HG02763 (cell line): ENCODE measurements around the gene FRAT1.

Experiments
- ATAC-seq: cut with Tn5 transposase; IDR thresholded peaks from one replicate; pipeline ENCODE4 v1.9.1; 2021; ENCODE audit warnings: mild to moderate bottlenecking, moderate library complexity; ENCODE audit not compliant: unreplicated experiment

FRAT1 gene

DNA sequence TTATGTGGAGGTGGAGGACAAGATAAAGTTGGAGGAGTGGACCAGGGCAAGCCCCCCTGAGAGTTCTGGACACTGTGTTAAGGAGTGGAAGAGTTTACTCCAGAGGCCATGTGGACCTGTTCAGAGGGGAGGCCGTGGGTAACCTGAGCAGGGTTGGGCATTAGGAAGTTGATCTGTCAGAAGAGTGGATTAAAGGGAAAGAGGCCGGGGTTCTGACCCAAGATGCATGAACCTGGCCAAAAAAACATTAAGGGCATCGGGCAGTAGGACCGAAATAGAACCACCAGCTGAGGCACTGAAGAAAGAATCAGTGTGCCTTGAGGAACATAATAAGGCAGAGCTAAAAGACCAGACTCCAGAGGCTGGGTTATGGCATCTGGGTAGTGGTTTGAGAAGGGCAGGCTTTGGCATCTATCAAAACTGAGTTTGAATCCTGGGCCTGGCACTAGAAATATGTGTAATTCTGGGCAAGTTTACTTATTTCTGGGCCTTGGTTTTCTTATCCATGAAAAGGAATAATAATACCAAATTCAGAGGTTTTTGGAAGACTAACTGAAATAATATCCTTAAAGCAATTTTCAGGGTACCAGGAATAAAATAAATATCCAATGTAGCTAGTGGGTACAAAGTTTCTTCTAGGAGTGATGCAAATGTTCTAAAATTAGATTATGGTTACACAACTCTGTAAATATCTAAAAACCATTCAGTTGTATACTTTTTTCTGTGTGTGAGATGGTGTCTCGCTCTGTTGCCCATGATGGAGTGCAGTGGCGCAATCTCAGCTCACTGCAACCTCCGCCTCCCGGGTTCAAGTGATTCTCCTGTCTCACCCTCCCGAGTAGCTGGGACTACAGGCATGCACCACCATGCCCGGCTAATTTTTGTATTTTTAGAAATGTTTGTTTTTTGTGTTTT is 10.9 kb upstream of the FRAT1 start:
- no peak for ATAC-seq

DNA sequence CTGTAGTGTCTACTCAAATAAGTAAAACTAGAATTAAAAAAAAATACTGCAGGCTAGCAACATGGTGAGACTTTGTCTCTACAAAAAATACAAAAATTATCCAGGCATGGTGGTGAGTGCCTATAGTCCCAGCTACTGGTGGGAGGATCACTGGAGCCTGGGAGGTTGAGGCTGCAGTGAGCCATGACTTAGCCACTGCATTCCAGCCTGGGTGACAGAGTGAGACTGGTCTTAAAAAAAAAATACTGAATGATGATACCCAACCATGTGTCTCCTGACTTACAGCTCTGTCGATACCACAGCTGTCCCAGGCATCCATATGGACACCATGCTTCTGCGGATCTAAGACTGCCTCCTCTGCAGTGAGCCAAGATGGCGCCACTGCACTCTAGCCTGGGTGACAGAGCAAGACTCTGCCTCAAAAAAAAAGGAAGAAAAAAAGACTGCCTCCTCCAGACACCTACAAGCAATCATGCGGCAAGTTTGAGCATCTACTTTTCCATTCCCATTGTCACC is 7.9 kb upstream of the FRAT1 start:
- no peak for ATAC-seq

DNA sequence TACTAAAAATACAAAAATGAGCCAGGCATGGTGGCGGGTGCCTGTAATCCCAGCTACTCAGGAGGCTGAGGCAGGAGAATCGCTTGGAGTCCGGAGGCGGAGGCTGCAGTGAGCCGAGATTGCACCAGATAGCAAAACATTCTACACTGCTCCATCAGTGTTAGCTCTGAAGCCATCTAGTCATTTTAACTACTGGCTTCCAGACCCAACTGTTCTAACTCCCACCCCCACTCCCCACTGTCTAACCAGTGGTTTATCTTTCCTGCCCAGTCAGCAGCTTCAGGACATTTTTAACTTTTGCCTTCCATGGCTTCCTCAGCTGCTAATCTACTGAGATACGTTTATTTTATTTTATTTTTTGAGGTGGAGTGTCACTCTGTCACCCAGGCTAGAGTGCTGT is 6.2 kb upstream of the FRAT1 start:
- no peak for ATAC-seq

DNA sequence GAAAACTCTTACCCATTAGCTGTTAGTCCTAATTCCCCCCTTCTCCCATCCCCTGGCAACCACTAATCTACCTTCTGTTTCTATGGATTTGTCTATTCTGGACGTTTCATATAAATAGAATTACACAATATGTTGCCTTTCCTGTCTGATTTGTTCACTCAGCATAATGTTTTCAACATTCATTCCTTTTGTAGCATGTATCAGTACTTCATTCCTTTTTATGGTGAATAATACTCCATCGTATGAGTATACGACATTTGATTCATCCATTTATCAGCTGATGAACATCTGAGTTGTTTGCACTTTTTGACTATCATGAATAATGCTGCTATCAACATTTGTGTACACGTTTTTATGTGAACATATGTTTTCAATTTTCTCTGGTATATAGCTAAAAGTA is 4.4 kb upstream of the FRAT1 start:
- no peak for ATAC-seq

DNA sequence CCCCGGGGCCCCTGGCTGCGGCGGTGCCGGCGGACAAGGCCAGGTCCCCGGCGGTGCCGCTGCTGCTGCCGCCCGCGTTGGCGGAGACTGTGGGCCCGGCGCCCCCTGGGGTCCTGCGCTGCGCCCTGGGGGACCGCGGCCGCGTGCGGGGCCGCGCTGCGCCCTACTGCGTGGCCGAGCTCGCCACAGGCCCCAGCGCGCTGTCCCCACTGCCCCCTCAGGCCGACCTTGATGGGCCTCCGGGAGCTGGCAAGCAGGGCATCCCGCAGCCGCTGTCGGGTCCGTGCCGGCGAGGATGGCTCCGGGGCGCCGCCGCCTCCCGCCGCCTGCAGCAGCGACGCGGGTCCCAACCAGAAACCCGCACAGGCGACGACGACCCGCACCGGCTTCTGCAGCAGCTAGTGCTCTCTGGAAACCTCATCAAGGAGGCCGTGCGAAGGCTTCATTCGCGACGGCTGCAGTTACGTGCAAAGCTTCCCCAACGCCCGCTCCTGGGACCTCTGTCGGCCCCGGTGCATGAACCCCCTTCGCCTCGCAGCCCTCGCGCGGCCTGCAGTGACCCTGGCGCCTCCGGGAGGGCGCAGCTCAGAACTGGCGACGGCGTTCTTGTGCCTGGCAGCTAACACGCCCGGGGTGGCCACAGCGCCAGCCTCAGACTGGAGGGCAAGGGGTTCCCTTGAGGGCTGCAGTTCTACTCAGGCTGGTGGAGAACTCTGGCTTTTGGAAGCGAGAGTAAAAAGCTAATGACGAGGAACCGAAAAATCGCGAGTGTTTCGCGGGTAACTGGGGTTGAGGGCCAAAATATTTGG is 804 bp downstream of the FRAT1 start:
- ATAC-seq, result peak; percentile 21

DNA sequence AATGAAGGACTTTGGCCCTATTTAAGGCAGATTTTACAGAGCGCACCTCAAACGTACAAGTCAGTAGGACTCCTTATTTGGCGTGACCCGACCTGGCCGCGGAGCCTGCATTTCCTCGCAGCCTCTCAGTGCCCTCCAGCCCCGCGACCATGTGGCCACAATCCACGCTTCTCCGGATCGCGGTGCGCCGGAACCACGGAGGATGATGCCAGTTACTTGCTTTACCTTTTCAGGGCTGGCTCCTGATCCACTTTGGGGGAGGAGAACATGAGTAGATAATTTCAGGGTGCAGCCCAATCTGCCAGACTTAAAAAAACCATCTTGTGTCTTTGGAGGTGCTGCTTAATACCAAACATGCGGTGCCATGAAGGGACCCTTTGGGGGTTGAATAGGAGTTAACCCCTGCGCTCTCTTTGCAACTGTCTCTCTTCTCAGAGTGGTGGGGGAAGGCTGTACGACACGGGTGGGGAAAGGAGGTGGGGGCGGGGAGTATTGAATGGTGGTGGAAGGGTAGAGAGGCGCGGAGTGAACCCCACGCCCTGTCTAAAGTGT is 1.5 kb downstream of the FRAT1 start:
- no peak for ATAC-seq

DNA sequence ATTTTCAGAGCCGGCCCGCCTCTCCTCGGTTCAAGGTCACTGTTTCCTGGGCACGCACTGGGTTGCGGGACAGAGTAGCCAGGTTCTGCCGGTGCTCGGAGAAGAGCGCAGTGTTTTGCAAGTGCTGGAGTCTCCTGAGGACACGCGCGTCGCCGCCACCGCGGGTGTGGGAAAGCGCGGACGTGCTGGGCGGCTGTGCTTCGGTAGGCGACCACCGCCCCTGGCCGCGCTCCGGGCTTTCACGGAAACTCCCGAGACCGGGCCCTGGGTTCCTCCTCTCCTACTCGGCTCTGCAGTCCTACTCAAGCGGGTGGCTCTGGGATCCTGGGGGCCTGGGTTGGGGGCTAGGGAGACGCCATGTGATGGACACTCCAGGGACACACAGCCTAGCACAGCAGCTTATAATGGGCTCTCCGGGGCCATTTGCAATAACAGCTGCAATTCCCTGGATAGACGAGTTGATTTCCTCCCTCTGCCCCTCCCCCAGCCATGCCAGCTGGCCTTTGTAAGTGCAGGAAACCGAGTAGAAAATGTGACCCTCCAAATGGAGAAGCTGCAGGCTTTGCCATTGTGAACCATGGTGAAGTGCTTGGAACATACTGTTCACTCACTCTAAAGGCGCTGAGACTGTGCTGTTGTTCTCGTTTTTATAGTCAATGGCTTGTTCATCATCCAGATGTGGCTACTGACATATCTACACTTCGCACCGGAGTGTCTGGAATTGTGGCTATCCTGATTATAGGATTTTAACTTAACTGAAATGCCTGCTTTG is 2.1 kb downstream of the FRAT1 start:
- no peak for ATAC-seq

DNA sequence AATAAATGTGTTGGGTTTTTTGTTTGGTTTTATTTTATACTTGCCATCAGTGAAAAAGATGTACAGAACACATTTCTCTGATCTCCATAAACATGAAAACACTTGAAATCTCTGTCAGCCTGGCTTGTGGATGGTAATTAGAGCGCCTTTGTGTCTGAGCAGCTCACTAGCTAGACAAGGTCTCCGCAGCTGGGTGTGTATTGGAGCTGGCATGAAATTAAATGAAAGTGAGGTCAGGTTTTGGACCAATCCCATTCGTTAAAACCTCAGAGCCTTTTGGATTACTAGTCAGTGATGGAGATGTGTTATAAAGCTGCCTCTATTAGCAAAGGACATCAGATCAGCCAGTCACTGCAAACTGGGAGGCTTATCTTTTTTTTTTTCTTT is 2.7 kb downstream of the FRAT1 start:
- ATAC-seq, result no peak

DNA sequence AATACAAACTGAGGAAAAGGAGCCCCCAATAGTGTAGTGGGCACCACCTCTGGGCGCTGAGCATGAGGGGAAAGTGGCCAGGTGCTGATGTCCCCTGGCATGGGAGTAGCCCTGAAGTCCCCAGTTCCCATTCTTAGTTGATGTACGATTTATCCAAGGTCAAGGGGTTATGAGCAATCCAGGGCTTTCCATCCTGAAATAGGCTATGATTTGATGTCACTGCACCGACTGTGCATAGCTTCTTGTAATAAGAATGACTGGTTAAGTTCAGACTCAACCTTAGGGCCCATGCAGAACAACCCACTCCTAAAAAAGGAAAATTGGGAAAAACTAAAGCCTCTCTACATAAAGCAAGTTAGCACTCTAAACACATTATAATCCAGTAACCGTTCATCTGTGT is 4.4 kb downstream of the FRAT1 start:
- ATAC-seq, result no peak

DNA sequence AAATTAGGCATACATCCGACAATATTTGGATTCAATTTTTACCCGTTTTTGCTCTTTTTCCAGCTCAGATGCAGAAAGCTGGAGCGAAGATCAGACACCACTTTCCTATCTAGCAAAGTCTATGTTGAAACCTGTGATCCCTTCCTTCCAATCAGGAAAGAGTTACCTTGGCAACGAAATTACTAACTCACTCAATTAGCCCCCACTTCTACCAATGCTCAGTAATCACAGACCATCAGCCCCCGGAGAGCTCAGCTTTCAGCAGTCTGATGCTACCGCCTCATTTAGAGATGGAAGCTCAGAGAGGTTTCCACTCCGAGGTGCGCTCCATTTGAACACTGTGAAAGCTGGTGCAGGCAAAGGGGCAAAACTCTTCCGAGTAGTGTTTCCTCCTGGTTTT is 6.7 kb downstream of the FRAT1 start:
- no peak for ATAC-seq

DNA sequence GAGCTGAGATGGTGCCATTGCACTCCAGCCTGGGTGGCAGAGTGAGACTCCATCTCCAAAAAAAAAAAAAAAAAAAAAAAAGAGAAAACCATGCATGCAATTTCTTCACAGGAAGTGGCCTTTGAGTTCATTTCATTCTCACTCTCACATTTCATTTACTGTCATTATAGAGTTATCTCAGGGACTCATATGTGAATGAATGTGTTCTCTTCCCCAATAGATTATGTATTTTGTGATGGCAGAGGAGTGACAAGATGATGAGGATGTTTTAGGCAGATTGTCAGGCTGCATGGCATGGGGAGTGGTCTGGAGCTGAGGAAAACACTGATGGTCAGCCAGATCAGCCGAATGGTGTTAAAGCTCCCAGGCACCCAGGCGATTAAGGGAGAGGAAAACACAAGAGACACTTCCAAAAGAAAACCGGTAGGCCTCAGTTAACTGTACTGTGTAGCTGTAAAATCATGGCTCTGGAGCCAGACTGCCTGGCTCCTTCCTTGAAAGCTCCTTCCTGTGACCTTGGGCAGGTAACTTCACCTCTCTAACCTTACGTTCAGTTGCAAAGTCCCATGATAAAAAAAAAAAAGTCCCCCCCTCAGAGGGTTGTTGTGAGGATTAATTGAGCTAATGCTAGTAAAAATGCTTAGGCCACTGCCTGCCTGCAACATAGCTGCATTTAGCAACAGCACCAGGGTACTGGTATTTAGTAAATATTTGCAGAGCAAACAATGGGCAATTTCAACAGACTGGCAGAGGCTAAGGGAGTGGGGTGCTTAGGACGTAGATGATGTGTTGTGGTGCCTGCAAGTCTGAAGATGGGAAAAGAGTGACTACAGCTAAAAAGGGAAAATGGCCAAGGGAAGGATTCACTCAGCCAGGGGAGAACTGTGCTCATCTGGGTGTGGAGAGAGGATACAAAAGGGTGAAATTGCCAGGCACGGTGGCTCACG is 8.6 kb downstream of the FRAT1 start:
- no peak for ATAC-seq

DNA sequence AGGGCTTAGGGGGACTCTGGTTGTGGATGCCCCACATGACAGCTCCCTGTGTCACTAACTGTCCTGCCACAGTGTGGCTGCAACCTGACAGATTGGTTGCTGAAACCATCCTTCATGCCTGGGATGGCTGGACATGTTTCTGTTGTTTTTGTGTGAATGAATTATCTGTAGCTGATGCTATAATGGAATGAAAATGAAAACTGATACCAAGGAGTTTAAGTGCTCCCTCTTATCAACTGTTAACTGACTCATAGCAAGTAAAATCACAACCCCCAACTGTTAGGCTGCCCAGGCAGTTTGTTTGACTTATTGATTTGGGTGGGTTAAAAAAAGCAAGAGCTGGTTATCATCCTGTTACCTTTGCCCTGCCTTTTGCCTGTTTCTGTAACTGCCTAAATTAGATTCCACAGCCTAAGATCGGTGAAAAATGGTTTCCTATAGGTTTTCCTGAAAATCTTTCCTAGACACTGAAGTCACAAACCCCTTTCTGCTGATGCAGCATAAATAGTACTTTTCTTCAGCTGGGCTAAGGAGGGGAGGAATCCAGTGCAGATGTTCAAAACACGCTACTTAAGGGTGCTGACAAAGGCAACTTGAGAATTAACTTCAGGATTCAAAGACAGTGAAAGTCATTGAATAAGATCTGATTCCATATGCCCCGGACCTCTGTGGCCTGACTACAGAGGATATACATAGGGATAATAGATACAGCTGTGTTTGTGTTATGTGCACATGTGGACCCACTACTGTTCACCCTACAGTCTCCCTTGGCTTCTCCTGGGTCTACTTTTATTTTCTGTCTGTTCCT is 9.8 kb downstream of the FRAT1 start:
- no peak for ATAC-seq

DNA sequence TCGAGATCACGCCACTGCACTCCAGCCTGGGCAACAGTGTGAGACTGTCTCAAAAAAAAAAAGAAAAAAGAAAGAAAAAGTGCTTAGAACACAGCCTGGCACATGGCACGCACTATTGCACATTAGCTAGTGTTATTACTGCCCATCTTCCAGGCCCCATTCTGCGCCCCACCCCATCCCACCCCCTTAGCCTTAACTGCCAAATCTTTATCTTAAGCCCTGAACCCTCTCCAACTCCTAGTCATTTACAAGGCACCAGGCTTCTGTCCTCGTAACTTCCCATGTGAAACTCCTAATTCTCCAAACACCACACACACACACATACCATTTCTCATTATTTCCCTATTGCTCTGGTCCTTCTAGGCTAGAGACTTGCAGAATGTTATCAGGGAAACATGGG is 10.7 kb downstream of the FRAT1 start:
- ATAC-seq, result no peak

DNA sequence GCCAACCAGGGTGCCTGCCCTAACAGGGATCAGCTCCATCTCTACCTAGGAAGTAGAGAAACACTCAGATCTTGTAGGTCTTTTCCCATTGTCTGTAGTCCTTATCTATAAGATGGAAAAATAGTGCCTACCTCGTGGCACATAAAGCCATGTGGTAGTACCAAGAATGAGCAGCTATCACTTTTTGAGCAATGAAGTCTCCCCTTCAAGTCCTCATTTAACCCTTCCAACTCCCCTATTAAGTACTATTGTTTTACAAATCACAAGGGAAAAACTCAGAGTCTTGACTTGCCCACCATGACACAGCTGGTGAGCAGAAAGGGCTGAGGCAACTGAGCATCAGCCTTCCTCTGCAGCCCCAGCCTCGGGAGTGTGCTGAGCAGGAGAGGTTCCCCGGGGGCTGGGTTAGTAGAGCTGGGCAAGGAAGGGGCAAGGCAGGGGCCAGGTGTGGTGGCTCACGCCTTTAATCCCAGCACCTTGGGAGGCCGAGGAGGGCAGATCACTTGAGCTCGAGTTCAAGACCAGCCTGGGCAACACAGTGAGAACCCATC is 12.2 kb downstream of the FRAT1 start:
- ATAC-seq, result no peak

DNA sequence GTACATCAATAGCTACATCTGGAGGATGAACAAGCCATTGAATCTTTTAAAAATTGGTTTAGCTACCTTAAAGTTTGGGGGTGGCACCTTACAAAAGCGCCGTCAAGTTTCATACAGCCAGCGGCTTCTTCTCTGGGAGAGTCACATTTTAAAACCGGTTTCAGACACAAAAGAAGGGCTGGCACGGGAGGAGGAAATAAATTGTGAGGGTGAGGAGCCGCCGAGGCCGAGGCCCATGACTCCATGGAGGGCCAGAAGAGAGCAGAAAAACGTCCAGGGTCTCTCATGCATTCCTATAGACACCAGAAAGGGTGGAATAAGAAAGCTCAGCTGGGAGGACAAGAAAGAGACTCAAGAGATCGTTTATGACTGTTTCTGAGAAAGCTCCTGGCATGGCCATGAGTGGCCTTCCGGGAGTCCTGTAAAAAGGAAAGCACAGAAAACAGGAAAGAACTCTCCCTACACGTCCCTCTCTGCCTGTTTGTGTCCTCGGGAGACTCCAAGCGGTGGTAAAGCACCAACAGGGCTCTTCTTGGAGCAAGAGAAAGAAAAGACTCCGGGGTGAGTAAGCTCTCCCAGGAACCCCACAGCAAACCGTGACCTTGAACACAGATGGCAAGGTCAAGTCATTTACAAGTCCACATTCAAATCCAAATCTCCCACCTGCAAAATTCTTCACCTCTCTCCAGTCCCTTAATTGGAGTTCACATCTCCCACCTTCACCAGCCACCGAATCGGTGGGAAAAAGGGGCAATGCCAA is 13.7 kb downstream of the FRAT1 start:
- ATAC-seq, result no peak

DNA sequence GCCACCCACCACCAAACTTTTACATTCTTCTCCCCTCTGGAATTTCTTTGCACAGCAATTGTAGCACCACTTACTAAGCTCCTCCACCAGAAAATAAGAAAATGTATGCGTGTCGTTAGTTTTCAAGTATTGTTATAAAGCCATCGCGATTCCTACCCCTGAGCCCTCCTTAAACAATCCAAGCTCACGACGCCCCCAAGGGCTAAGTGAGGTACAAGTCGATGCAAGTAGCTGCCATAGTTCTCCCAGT is 14.2 kb downstream of the FRAT1 start:
- ATAC-seq, result no peak

DNA sequence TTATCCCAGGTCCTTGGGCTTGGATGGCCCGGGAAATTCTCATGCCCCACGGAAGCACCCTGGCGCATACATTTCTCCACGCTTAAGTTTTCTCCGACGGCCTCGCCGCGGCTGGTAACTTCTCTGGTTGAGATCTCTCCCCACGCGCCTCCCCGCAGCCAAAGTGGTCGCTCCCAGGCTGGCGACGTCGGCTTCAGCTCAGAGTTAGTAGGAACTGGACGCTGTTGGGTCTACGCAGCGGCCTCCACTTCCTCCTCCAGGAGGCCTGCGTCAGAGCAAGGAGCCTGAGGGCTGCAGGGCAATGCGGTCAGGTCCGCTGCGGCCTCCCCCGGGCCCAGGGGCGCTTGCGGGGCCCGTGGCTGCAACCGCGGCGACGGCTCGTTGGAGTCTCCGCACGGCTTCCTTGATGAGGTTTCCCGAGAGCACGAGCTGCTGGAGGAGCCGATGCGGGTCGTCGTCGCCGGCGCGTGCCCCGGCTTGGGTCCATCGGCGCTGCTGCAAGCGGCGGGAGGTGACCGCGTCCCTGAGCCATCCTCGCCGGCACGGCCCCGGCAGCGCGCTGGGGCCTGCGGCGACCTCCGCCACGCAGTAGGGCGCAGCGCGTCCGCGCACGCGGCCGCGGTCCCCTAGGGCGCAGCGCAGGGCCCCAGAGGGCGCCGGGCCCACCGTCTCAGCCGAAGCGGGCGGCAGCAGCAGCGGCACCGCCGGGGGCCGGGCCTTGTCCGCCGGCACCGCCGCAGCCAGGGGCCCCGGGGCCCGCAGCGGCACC is 14.7 kb downstream of the FRAT1 start:
- ATAC-seq, result peak; percentile 12
